ENCODE results near the gene METTL22. TPM values are rescaled to one million over a fixed set of nuclear protein-coding genes. Genes with fewer than 3 reads are reported as not detected.

The METTL22 gene
- total and polyA plus RNA-seq, 4 donors, result 17.9 to 39.4 (median 32.4) TPM

DNA sequence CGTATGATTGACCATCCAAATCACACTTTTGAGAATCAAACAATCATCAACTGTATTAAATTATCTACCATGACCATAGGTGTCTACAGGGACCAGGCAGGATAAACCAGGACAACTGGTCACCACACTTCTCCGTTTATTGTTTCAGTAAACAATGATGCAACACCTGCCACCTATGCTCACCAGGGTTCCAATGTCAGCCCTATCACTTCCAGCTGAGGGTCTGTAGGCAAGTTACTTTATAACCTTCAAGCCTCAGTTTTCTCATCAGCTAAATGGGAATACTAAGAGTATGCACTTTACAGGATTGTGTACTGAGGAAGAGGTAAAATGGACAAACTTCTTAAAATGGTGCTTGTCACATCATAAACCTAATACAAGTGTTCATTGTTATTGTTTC, 46.1 kb upstream of the METTL22 start:
- Histone ChIP-seq H3K9ac (ENCODE audit: insufficient read depth in 1 of 2, low read length in 2 of 2) (no peak overlapping the region), H3K4me1 (ENCODE audit: control insufficient read depth in 5 of 5, insufficient read depth in 5 of 5, low read length in 5 of 5) (no peaks in the 10 kb centered on the region), H3K9me3 (ENCODE audit: control insufficient read depth in 4 of 4, insufficient read depth in 3 of 4, low read length in 3 of 4) (peaks cover 0 to 2% (median 0%) of the 10 kb centered on the region in 4 donors), H3K27me3 (ENCODE audit: control insufficient read depth in 3 of 3, insufficient read depth in 3 of 3, low read length in 2 of 3) (peaks cover 0 to 20% (median 3%) of the 10 kb centered on the region in 3 donors), H3K27ac (ENCODE audit: low read depth in 1 of 2, low read length in 1 of 2) (no peak overlapping the region), H3K4me3 (no peak overlapping the region), H3K36me3 (ENCODE audit: control insufficient read depth in 4 of 4, insufficient read depth in 4 of 4, low read length in 4 of 4) (no peaks in the 10 kb centered on the region)
- TF ChIP-seq, protein P1, sequence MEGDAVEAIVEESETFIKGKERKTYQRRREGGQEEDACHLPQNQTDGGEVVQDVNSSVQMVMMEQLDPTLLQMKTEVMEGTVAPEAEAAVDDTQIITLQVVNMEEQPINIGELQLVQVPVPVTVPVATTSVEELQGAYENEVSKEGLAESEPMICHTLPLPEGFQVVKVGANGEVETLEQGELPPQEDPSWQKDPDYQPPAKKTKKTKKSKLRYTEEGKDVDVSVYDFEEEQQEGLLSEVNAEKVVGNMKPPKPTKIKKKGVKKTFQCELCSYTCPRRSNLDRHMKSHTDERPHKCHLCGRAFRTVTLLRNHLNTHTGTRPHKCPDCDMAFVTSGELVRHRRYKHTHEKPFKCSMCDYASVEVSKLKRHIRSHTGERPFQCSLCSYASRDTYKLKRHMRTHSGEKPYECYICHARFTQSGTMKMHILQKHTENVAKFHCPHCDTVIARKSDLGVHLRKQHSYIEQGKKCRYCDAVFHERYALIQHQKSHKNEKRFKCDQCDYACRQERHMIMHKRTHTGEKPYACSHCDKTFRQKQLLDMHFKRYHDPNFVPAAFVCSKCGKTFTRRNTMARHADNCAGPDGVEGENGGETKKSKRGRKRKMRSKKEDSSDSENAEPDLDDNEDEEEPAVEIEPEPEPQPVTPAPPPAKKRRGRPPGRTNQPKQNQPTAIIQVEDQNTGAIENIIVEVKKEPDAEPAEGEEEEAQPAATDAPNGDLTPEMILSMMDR (IDR thresholded peaks at IDR 0.05; ENCODE audit: control extremely low read depth, extremely low read depth), result no peak
- no peak for DNase-seq
- no peak for ATAC-seq (ENCODE audit: insufficient read depth, low FRiP score)
- 50 to 71% methylated on average over 2 of the region's 2 CpGs for WGBS, 2 donors

DNA sequence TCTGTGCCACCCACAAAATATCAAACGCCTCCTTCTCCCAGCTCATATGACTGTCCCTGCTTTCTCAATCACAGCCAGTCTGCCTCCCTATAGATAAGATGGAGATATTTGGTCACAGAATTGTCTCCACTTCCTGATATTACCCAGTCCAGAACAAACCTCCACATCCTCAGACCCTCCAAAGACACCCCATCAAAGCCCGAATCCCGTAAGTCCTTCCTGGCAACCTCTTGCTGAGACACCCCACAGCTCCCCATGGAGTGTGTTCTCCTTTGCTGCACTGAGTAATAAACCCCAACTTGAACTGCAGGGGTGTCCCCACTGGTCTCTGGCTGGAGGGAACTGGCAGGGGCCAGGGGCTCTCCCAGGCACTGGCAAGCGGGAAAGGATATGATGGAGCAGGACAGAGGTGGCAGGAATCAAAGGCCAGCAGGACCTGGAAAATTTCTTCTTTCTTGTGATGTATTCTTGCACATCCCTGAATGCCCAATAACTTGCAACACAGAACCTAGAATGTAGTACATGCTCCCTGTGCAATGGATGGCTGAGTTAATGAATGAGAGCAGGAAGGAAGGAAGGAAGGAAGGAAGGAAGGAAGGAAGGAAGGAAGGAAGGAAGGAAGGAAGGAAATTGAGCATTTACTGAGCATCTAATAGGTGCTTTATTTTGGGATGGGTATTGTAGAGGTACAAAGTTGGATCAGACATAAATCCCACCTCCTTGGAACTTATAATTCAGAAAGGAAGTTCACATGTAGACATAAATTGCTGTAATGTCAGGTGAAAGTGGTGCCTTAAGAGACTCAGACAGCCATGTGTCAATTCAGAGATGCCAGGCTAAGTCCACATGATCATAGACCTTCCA, 45.1 kb upstream of the METTL22 start:
- no peak for ATAC-seq (ENCODE audit: insufficient read depth, low FRiP score)

DNA sequence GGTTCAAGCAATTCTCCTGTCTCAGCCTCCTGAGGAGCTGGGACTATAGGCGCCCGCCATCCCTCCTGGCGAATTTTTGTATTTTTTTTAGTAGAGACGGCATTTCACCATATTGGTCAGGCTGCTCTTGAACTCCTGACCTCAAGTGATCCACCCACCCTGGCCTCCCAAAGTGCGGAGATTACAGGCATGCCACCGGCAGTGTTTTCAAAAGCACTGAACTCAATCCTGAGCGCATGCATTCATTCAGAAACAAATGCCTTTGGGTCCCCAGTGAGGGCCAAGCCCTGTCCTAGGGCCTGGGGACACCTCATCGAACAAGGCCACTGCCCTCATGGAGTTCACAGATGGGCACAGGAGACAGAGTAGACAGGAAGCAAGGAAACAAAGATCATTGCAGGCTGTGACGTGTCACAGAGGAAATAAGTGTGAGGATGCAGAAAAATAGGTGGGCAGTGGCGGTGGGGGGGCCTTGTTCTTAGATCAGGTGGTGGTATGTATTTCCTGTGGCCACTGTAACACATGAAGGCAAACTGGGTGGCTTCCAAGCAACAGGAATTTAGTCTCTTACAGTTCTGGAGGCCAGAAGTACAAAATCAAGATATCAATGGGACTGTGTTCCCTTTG, 43.7 kb upstream of the METTL22 start:
- ATAC-seq (ENCODE audit: insufficient read depth, low FRiP score) (no peak), DNase-seq (no peak)
- Histone ChIP-seq H3K36me3 (ENCODE audit: control insufficient read depth in 4 of 4, insufficient read depth in 4 of 4, low read length in 4 of 4) (no peaks in the 10 kb centered on the region), H3K4me3 (no peak overlapping the region), H3K9ac (ENCODE audit: insufficient read depth in 1 of 2, low read length in 2 of 2) (no peak overlapping the region), H3K27me3 (ENCODE audit: control insufficient read depth in 3 of 3, insufficient read depth in 3 of 3, low read length in 2 of 3) (peaks cover 0 to 13% (median 0%) of the 10 kb centered on the region in 3 donors), H3K27ac (ENCODE audit: low read depth in 1 of 2, low read length in 1 of 2) (no peak overlapping the region), H3K4me1 (ENCODE audit: control insufficient read depth in 5 of 5, insufficient read depth in 5 of 5, low read length in 5 of 5) (no peaks in the 10 kb centered on the region), H3K9me3 (ENCODE audit: control insufficient read depth in 4 of 4, insufficient read depth in 3 of 4, low read length in 3 of 4) (peaks cover 0 to 3% (median 0%) of the 10 kb centered on the region in 4 donors)
- TF ChIP-seq, protein P1 (IDR thresholded peaks at IDR 0.05; ENCODE audit: control extremely low read depth, extremely low read depth), result no peak
- 72 to 79% methylated on average over 10 of the region's 10 CpGs for WGBS, 2 donors

More for the DNA sequence above, 45.1 kb upstream of the METTL22 start:
- no peak for DNase-seq
- no peak overlapping the region for H3K27ac ChIP-seq (ENCODE audit: low read depth in 1 of 2, low read length in 1 of 2)
- no peak overlapping the region for H3K4me3 ChIP-seq
- H3K9me3 ChIP-seq (ENCODE audit: control insufficient read depth in 4 of 4, insufficient read depth in 3 of 4, low read length in 3 of 4), result peaks cover 0 to 2% (median 0%) of the 10 kb centered on the region in 4 donors
- no peak overlapping the region for H3K9ac ChIP-seq (ENCODE audit: insufficient read depth in 1 of 2, low read length in 2 of 2)
- H3K27me3 ChIP-seq (ENCODE audit: control insufficient read depth in 3 of 3, insufficient read depth in 3 of 3, low read length in 2 of 3), result peaks cover 0 to 17% (median 3%) of the 10 kb centered on the region in 3 donors
- no peaks in the 10 kb centered on the region for H3K4me1 ChIP-seq (ENCODE audit: control insufficient read depth in 5 of 5, insufficient read depth in 5 of 5, low read length in 5 of 5)
- TF ChIP-seq, protein P1 (IDR thresholded peaks at IDR 0.05; ENCODE audit: control extremely low read depth, extremely low read depth), result no peak
- 86 to 89% methylated on average over 4 of the region's 4 CpGs for WGBS, 2 donors
- H3K36me3 ChIP-seq (ENCODE audit: control insufficient read depth in 4 of 4, insufficient read depth in 4 of 4, low read length in 4 of 4), result no peaks in the 10 kb centered on the region
